ENCODE measurements around the gene CWC27. TPM values are rescaled to one million over a fixed set of nuclear protein-coding genes. Genes with fewer than 3 reads are reported as not detected.

CWC27 gene
- total and polyA plus RNA-seq, 2 of the 13 experiments (the other 11 are each of a cell fraction or from before 2014, with no cell fraction given) = 21.1 to 25.7 TPM

DNA sequence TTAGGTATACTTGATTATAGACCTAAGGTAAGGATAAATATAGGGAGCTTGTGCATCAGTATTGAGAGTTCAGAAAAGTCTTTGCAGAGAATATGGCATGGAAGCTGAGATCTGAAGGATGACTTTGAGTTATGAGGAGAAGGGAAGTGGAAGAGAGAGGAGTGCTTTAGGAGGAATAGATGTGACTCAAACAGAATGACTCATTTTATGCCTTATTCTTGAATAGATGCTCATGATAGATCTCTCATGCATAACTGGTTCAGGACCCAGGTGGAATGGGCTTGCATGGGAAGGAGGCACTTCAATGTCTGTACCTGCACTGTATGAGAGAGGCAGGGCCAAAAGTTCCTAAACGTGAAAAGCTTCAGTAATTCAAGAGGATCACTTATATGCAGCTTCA, 103.3 kb downstream of the CWC27 start:
- POLR2A ChIA-PET = no interaction called here
- H3K36me3 ChIP-seq (replicated peaks in 1 of 2; ENCODE audit: control insufficient read depth in 1 of 2, insufficient read depth in 2 of 2, low read length in 2 of 2) = no peaks in the 10 kb centered on the region
- no TSS peak for BruUV-seq (replicated peaks)
- CTCF ChIA-PET (ENCODE audit: low intra/inter-chr PET ratio, low total read pairs) = no interaction called here
- in situ Hi-C loops (cut with HindIII; ENCODE audit: extremely low pct_ligation_motif_present, low pct_unique_long_range_greater_than_20kb) (no loop called here), intact Hi-C loops (cut with micrococcal nuclease; ENCODE audit: unreplicated experiment) (no loop called here)
- no peak for DNase-seq (ENCODE audit: low spot score)
- no peak overlapping the region for H3K27ac ChIP-seq (ENCODE audit: extremely low read length, insufficient read depth, low read length)
- no peak overlapping the region for H3K4me2 ChIP-seq (ENCODE audit: low read depth, low read length)
- H2AFZ ChIP-seq (ENCODE audit: low read length) = no peak overlapping the region
- ATAC-seq = no peak
- no peak for FAIRE-seq
- H3K4me1 ChIP-seq (ENCODE audit: insufficient read depth, low read length) = no peaks in the 10 kb centered on the region
- no peak overlapping the region for H3K4me3 ChIP-seq (replicated peaks in 1 of 3; ENCODE audit: insufficient read depth in 1 of 3, low read depth in 2 of 3, low read length in 3 of 3)
- TF ChIP-seq ZNF709 (CRISPR knock-in tag; IDR thresholded peaks at IDR 0.05) (no peak), ZNF567 (CRISPR knock-in tag; IDR thresholded peaks at IDR 0.05; ENCODE audit: borderline replicate concordance) (no peak), ZNF703 (CRISPR knock-in tag; IDR thresholded peaks at IDR 0.05; ENCODE audit: borderline replicate concordance) (no peak), HMG20A (CRISPR knock-in tag; IDR thresholded peaks at IDR 0.05; ENCODE audit: borderline replicate concordance) (no peak), RXRB (CRISPR knock-in tag; IDR thresholded peaks at IDR 0.05; ENCODE audit: borderline replicate concordance) (no peak), SOX5 (CRISPR knock-in tag; IDR thresholded peaks at IDR 0.05; ENCODE audit: borderline replicate concordance) (no peak), ATAD3A (CRISPR knock-in tag; IDR thresholded peaks at IDR 0.05) (no peak), ZNF562 (CRISPR knock-in tag; IDR thresholded peaks at IDR 0.05; ENCODE audit: borderline replicate concordance) (no peak)
- TF ChIP-seq, protein P1, sequence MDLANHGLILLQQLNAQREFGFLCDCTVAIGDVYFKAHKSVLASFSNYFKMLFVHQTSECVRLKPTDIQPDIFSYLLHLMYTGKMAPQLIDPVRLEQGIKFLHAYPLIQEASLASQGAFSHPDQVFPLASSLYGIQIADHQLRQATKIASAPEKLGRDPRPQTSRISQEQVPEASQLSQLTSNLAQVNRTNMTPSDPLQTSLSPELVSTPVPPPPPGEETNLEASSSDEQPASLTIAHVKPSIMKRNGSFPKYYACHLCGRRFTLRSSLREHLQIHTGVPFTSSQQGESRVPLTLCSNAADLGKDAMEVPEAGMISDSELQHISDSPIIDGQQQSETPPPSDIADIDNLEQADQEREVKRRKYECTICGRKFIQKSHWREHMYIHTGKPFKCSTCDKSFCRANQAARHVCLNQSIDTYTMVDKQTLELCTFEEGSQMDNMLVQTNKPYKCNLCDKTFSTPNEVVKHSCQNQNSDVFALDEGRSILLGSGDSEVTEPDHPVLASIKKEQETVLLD (CRISPR knock-in tag; IDR thresholded peaks at IDR 0.05; ENCODE audit: low read depth) = no peak
- TF ChIP-seq, protein P2, sequence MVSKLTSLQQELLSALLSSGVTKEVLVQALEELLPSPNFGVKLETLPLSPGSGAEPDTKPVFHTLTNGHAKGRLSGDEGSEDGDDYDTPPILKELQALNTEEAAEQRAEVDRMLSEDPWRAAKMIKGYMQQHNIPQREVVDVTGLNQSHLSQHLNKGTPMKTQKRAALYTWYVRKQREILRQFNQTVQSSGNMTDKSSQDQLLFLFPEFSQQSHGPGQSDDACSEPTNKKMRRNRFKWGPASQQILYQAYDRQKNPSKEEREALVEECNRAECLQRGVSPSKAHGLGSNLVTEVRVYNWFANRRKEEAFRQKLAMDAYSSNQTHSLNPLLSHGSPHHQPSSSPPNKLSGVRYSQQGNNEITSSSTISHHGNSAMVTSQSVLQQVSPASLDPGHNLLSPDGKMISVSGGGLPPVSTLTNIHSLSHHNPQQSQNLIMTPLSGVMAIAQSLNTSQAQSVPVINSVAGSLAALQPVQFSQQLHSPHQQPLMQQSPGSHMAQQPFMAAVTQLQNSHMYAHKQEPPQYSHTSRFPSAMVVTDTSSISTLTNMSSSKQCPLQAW (CRISPR knock-in tag; IDR thresholded peaks at IDR 0.05) = no peak
- H3K27me3 ChIP-seq (ENCODE audit: control insufficient read depth in 1 of 2, insufficient read depth in 2 of 2, low read length in 2 of 2) = no peaks in the 10 kb centered on the region
- no peaks in the 10 kb centered on the region for H3K79me2 ChIP-seq (ENCODE audit: insufficient read depth, low read length)
- WGBS (ENCODE audit: low lambda C conversion rate) = 91% methylated on average over 1 of the region's 1 CpG
- no peaks in the 10 kb centered on the region for H3K9me3 ChIP-seq (ENCODE audit: low read length)
- H3K9ac ChIP-seq (ENCODE audit: insufficient read depth, low read depth, low read length) = no peak overlapping the region
- H4K20me1 ChIP-seq (ENCODE audit: insufficient read depth, low read length) = no peaks in the 10 kb centered on the region
